Panc1 (cell line): ENCODE data around the gene CDC23. TPM values are rescaled to one million over a fixed set of nuclear protein-coding genes. Genes with fewer than 3 reads are reported as not detected.

Experiments
- ATAC-seq: fragments of 200-7000 bp; cut with Tn5 transposase; 2 replicates; pipeline ENCODE4 v1.9.1; 2020; ENCODE audit warnings: mild to moderate bottlenecking, moderate library complexity
- BruUV-seq: library from RNA; stranded (reverse); fragments of 400-500 nt; replicated peaks from 2 replicates; lab custom pipeline; 2021; lab: Mats Ljungman, UMichigan
- CTCF ChIA-PET: fragments of 300-600 bp; sonication (Branson Sonifier 250); formaldehyde crosslinking; loops from one replicate; lab custom pipeline; 2022; ENCODE audit warnings: antibody characterized with exemption; lab: Charles Lee
- POLR2A ChIA-PET: fragments of 300-600 bp; sonication (Branson Sonifier 250); formaldehyde crosslinking; loops from one replicate; lab custom pipeline; 2022; ENCODE audit warnings: antibody characterized with exemption; lab: Charles Lee
- DNase-seq: peaks from one replicate; pipeline ENCODE4 v3.0.0-alpha.2; 2010; ENCODE audit warnings: low read depth, low spot score
- H3K27ac ChIP-seq: 2 replicates; pipeline ENCODE4 v1.5.1; 2011; ENCODE audit warnings: mild to moderate bottlenecking, low read length, inconsistent platforms
- H3K27me3 ChIP-seq: fragments of 200-500 bp; sonication (Bioruptor generic); 2 replicates; pipeline ENCODE4 v1.6.0; 2014; ENCODE audit warnings: low read length, inconsistent platforms; ENCODE audit not compliant: control insufficient read depth, insufficient read depth
- H3K36me3 ChIP-seq: fragments of 200-500 bp; sonication (Bioruptor generic); 2 replicates; pipeline ENCODE4 v1.5.1; 2014; ENCODE audit warnings: inconsistent platforms, mild to moderate bottlenecking, low read length, moderate library complexity; ENCODE audit not compliant: control insufficient read depth, insufficient read depth
- H3K4me1 ChIP-seq: 2 replicates; pipeline ENCODE4 v1.5.1; 2011; ENCODE audit warnings: inconsistent platforms, mild to moderate bottlenecking, low read length, moderate library complexity; ENCODE audit not compliant: control insufficient read depth, insufficient read depth
- H3K4me3 ChIP-seq, 2 experiments: 2 replicates each; pipeline ENCODE4 v1.5.1; 2011 to 2012; ENCODE audit warnings: low read depth in 2 of 2, low read length in 2 of 2, mild to moderate bottlenecking in 2 of 2, inconsistent platforms in 1 of 2, moderate library complexity in 1 of 2
- H3K9me3 ChIP-seq: fragments of 200-500 bp; sonication (Bioruptor generic); 2 replicates; pipeline ENCODE4 v1.5.1; 2014; ENCODE audit warnings: low read depth, mild to moderate bottlenecking, inconsistent platforms, low read length, moderate library complexity; ENCODE audit not compliant: control insufficient read depth, insufficient read depth
- CTCF ChIP-seq: fragments of 450-650 bp; IDR thresholded peaks from 2 replicates; pipeline ENCODE4 v1.5.1; 2017; ENCODE audit warnings: mild to moderate bottlenecking
- POLR2AphosphoS5 ChIP-seq: IDR thresholded peaks from 2 replicates; pipeline ENCODE4 v1.6.1; 2012; ENCODE audit warnings: mild to moderate bottlenecking, low read depth, low read length, moderate library complexity
- REST ChIP-seq, 2 experiments: IDR thresholded peaks; 2 replicates each; pipeline ENCODE4 v1.6.1; 2011 to 2012; ENCODE audit warnings: low read depth in 2 of 2, control low read depth in 1 of 2, low read length in 1 of 2, mild to moderate bottlenecking in 1 of 2, moderate library complexity in 1 of 2; ENCODE audit not compliant: insufficient read depth in 1 of 2
- SIN3A ChIP-seq: IDR thresholded peaks from 2 replicates; pipeline ENCODE4 v1.6.1; 2012; ENCODE audit warnings: low read depth, mild to moderate bottlenecking, low read length, moderate library complexity, borderline replicate concordance; ENCODE audit not compliant: insufficient read depth
- TCF7L2 ChIP-seq: IDR thresholded peaks from 2 replicates; pipeline ENCODE4 v1.6.1; 2011; ENCODE audit warnings: mild to moderate bottlenecking, low read depth, low read length, inconsistent platforms
- in situ Hi-C: cut with HindIII; loops from 2 replicates; pipeline ENCODE4 v1.10.0; 2016; ENCODE audit warnings: low sequenced_read_pairs, low pct_unique_long_range_greater_than_20kb
- intact Hi-C: fragments of 100-400 bp; cut with micrococcal nuclease; formaldehyde crosslinking; loops from one replicate; pipeline ENCODE4 v1.10.0; 2022; ENCODE audit not compliant: unreplicated experiment
- total RNA-seq: library from RNA; stranded (reverse); gene quantifications from one replicate; pipeline ENCODE4 v1.2.1, GENCODE V29; 2021; ENCODE audit not compliant: unreplicated experiment

Gene CDC23
- total RNA-seq, 1 experiment from 2014 or later, result 44.7 TPM

GRCh38 chr5:138226910-138227309 lies 13.8 kb upstream of the CDC23 start:
- Histone ChIP-seq H3K4me3 (no peak overlapping the region), H3K36me3 (no peaks in the 10 kb centered on the region), H3K27ac (no peak overlapping the region), H3K27me3 (no peaks in the 10 kb centered on the region), H3K9me3 (no peaks in the 10 kb centered on the region), H3K4me1 (peaks cover 12% of the 10 kb centered on the region)
- in situ Hi-C loops (no loop called here), intact Hi-C loops (no loop called here)
- no peak for TF ChIP-seq REST (IDR thresholded peaks at IDR 0.05; ENCODE audit: insufficient read depth in 1 of 2, low read depth in 2 of 2, low read length in 1 of 2)
- no peak for DNase-seq
- ATAC-seq, result no peak
- POLR2A ChIA-PET, result no interaction called here
- CTCF ChIA-PET, result no interaction called here
- no TSS peak for BruUV-seq

GRCh38 chr5:138224712-138225111 lies 11.6 kb upstream of the CDC23 start:
- Histone ChIP-seq H3K36me3 (no peaks in the 10 kb centered on the region), H3K27ac (no peak overlapping the region), H3K9me3 (no peaks in the 10 kb centered on the region), H3K27me3 (no peaks in the 10 kb centered on the region), H3K4me1 (no peaks in the 10 kb centered on the region), H3K4me3 (no peak overlapping the region)
- TF ChIP-seq REST (IDR thresholded peaks at IDR 0.05; ENCODE audit: insufficient read depth in 1 of 2, low read depth in 2 of 2, low read length in 1 of 2), result no peak
- DNase-seq (no peak), ATAC-seq (no peak)
- BruUV-seq, result no TSS peak
- CTCF ChIA-PET, result interaction anchor here (1.1 to 1.3 kb wide), 2 partner anchors 53 to 58 kb away, joined by 3 to 5 read pairs; no protein-coding TSS in a partner anchor
- POLR2A ChIA-PET, result interaction anchor here (0.5 kb wide), 1 partner anchor 126 kb away, joined by 3 read pairs; no protein-coding TSS in a partner anchor
- in situ Hi-C loops (no loop called here), intact Hi-C loops (no loop called here)

GRCh38 chr5:138223532-138223931 lies 10.4 kb upstream of the CDC23 start:
- in situ Hi-C loops (no loop called here), intact Hi-C loops (loop anchor here (2.0 kb wide), 1 partner anchor 59 kb away; no protein-coding TSS in a partner anchor)
- Histone ChIP-seq H3K36me3 (no peaks in the 10 kb centered on the region), H3K27me3 (no peaks in the 10 kb centered on the region), H3K4me1 (no peaks in the 10 kb centered on the region), H3K27ac (no peak overlapping the region), H3K9me3 (no peaks in the 10 kb centered on the region), H3K4me3 (no peak overlapping the region)
- no TSS peak for BruUV-seq
- DNase-seq (no peak), ATAC-seq (no peak)
- ChIA-PET CTCF (interaction anchor here (0.9 to 1.6 kb wide), 3 partner anchors 53 to 108 kb away, joined by 3 to 11 read pairs (median 3); partner anchors contain the start of gene CDC25C), POLR2A (no interaction called here)
- TF ChIP-seq TCF7L2, result no peak
- no peak for TF ChIP-seq CTCF
- no peak for TF ChIP-seq POLR2AphosphoS5
- no peak for TF ChIP-seq REST (IDR thresholded peaks at IDR 0.05; ENCODE audit: insufficient read depth in 1 of 2, low read depth in 2 of 2, low read length in 1 of 2)
- TF ChIP-seq SIN3A, result no peak
